ENCODE results near the gene SH3BGR. TPM values are rescaled to one million over a fixed set of nuclear protein-coding genes. Genes with fewer than 3 reads are reported as not detected.
A peak's percentile ranks its signal among the peaks of the same experiment; 100 is the strongest.

SH3BGR gene
- total and polyA plus RNA-seq, 2 of the 8 experiments (the other 6 are each of a cell fraction or from before 2014, with no cell fraction given), result 2.1 to 5.9 TPM

GRCh38 chr21:39504230-39504629, 52.5 kb downstream of the SH3BGR start:
- H2BK5ac ChIP-seq (ENCODE audit: low read depth, low read length), result no peak overlapping the region
- TF ChIP-seq POLR2AphosphoS5 (IDR thresholded peaks at IDR 0.05; ENCODE audit: low read depth, low read length) (no peak), NRF1 (IDR thresholded peaks at IDR 0.05; ENCODE audit: low read depth, low read length) (no peak), GABPA (IDR thresholded peaks at IDR 0.05; ENCODE audit: borderline replicate concordance, insufficient read depth, low read length) (no peak), CTBP2 (IDR thresholded peaks at IDR 0.05; ENCODE audit: borderline replicate concordance, insufficient read depth, insufficient read length, low read length) (no peak), RXRA (IDR thresholded peaks at IDR 0.05; ENCODE audit: insufficient read depth, low read depth, low read length) (no peak), CHD2 (IDR thresholded peaks at IDR 0.05; ENCODE audit: low read length) (no peak), BRCA1 (IDR thresholded peaks at IDR 0.05; ENCODE audit: low read depth, low read length) (no peak), USF2 (IDR thresholded peaks at IDR 0.05; ENCODE audit: low read length) (no peak)
- CTCF ChIA-PET (ENCODE audit: partially characterized antibody), result interaction anchor here (1.3 to 1.9 kb wide), 2 partner anchors 19 to 204 kb away, joined by 3 to 4 read pairs; no protein-coding TSS in a partner anchor

More at GRCh38 chr21:39504230-39504629, 52.5 kb downstream of the SH3BGR start:
- H3K36me3 ChIP-seq (ENCODE audit: control insufficient read depth in 2 of 4, insufficient read depth in 4 of 4, low read length in 3 of 4), result no peaks in the 10 kb centered on the region
- H4K91ac ChIP-seq (replicated peaks; ENCODE audit: insufficient read length, low read length), result no peak overlapping the region
- no peak for DNase-seq (ENCODE audit: low read depth in 1 of 2, low spot score in 2 of 2)
- FAIRE-seq, result no peak
- H2AFZ ChIP-seq (ENCODE audit: low read length), result no peak overlapping the region
- H3K56ac ChIP-seq (replicated peaks; ENCODE audit: insufficient read length, low read depth, low read length), result no peak overlapping the region
- H3K79me1 ChIP-seq (ENCODE audit: low read depth, low read length), result no peaks in the 10 kb centered on the region; the same call in 1 of the 2 replicates
- no peaks in the 10 kb centered on the region for H3K79me2 ChIP-seq (ENCODE audit: control insufficient read depth in 1 of 2, insufficient read depth in 2 of 2, low read length in 2 of 2)
- H3K27ac ChIP-seq (ENCODE audit: low read depth, low read length), result no peak overlapping the region
- no peak overlapping the region for H3K18ac ChIP-seq (ENCODE audit: extremely low read depth, low read length)
- no peak overlapping the region for H4K8ac ChIP-seq (ENCODE audit: extremely low read depth, insufficient read depth, low read length)
- no peak overlapping the region for H3K4ac ChIP-seq (replicated peaks; ENCODE audit: insufficient read length, low read depth, low read length)
- H3K9me3 ChIP-seq (ENCODE audit: insufficient read depth in 2 of 2, low read depth in 1 of 2, low read length in 1 of 2), result no peaks in the 10 kb centered on the region
- no peak overlapping the region; the same call in 1 of the 2 replicates for H2BK12ac ChIP-seq (ENCODE audit: low read depth, low read length)
- no peak overlapping the region for H4K5ac ChIP-seq (ENCODE audit: insufficient read length, low read depth, low read length)
- no peaks in the 10 kb centered on the region for H3K27me3 ChIP-seq (replicated peaks in 1 of 4; ENCODE audit: control insufficient read depth in 3 of 4, extremely low read depth in 1 of 4, insufficient read depth in 3 of 4, low read length in 3 of 4)
- no peaks in the 10 kb centered on the region; the same call in 1 of the 2 replicates for H3K23me2 ChIP-seq (ENCODE audit: low read depth, low read length)
- H3K14ac ChIP-seq (ENCODE audit: insufficient read length), result no peak overlapping the region
- H2BK20ac ChIP-seq (ENCODE audit: low read length), result 0 out of 2 replicates have a peak overlapping the region, but pooled peaks have one; percentile 21
- no peaks in the 10 kb centered on the region for H3K4me1 ChIP-seq (replicated peaks in 1 of 4; ENCODE audit: control insufficient read depth in 3 of 4, insufficient read depth in 4 of 4, low read length in 3 of 4)
- H2BK15ac ChIP-seq (ENCODE audit: low read length), result no peak overlapping the region
- no peaks in the 10 kb centered on the region for H4K20me1 ChIP-seq (replicated peaks in 1 of 2; ENCODE audit: control insufficient read depth in 1 of 2, insufficient read depth in 2 of 2, low read length in 2 of 2)
- H3K4me2 ChIP-seq (ENCODE audit: insufficient read depth in 1 of 2, low read depth in 2 of 2, low read length in 2 of 2), result no peak overlapping the region
- POLR2A ChIA-PET (ENCODE audit: partially characterized antibody), result no interaction called here
- H2AK5ac ChIP-seq (ENCODE audit: low read depth, low read length), result no peak overlapping the region
- H2BK120ac ChIP-seq (replicated peaks; ENCODE audit: low read depth, low read length), result no peak overlapping the region
- H3K9ac ChIP-seq (replicated peaks in 1 of 4; ENCODE audit: extremely low read depth in 1 of 4, low read depth in 3 of 4, low read length in 3 of 4), result no peak overlapping the region
- H3K23ac ChIP-seq (ENCODE audit: insufficient read length), result no peak overlapping the region
- 81% methylated on average over 6 of the region's 6 CpGs; no CpG with 5 or more reads in 1 of the 2 experiments for WGBS, 2 experiments (ENCODE audit: extremely low coverage in 1 of 2, insufficient coverage in 1 of 2, insufficient read length in 1 of 2, insufficient replicate concordance in 2 of 2, low coverage in 1 of 2, low lambda C conversion rate in 2 of 2, missing lambda C conversion rate in 1 of 2)
- H3K4me3 ChIP-seq (ENCODE audit: extremely low read depth in 1 of 4, insufficient read depth in 2 of 4, low read depth in 3 of 4, low read length in 4 of 4), result no peak overlapping the region
